K562 (cell line): Measurements from ENCODE around the gene PAXIP1.

ENCODE experiments used
- BRCA1 ChIP-seq, 2 experiments: fragments of 450-650 bp in 1 of 2; sonication (generic) in 1 of 2; formaldehyde crosslinking in 1 of 2; IDR thresholded peaks; 2 replicates each; pipeline versions ENCODE4 v1.5.0 to v1.6.1; 2017 to 2020; ENCODE audit warnings: mild to moderate bottlenecking in 1 of 2, missing genetic modification reagents in 1 of 2
- TF ChIP-seq, protein P1 (sequence below), 3 experiments: IDR thresholded peaks in 2 of 3; conservative IDR thresholded peaks in 1 of 3; 2 replicates each; pipeline ENCODE4 v1.5.1; 2011 to 2012; ENCODE audit warnings: low read length in 3 of 3, mild to moderate bottlenecking in 3 of 3, control low read depth in 2 of 3, improper control_type of control experiment in 1 of 3, inconsistent platforms in 1 of 3, low read depth in 1 of 3, mixed read lengths in 1 of 3, moderate library complexity in 1 of 3; ENCODE audit not compliant: insufficient read depth in 2 of 3
- TF ChIP-seq, protein P2 (sequence below): sonication (generic); formaldehyde crosslinking; IDR thresholded peaks from 2 replicates; pipeline ENCODE4 v1.8.1; 2022; ENCODE audit warnings: missing genetic modification reagents

DNA sequence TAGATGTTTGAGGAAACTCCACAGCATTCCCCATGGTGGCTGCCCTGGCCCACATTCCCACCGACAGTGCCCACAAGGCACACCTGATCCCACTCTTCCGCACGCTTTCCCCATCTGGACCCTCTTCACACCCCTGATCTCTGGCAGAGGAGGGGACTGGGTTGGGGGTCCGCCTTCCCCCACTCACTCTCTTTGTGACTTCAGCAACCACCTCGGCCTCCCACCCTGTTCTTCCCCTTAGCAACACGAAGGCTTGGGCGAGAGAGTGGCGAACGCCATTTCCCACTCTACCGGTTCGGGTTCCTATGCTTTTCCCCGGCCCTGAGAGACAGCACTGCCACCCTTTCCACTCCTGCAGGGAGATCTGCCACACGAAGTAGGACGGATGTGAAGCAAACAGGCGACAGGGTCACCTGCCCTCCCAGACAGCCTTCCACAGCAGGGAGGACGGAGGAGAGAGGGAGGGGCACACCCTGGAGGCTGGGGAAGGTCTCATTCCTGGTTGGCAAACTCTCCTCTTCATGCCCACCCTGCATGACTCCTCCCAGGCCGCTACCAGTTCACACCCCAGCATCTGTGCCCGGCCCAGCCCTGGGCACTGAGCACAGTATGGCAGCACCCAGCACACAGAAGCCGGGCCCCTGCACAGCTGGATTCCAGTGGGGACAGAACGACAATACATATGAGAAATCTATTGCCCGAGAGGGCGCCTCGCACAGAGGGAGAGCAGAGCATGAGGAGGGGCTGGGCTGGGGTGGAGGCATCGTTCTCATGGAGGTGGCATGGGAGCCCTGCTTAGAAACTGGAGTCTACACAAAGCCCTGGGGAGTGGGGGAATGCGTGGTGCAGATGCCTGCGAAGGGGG lies 93.5 kb downstream of the PAXIP1 start:
- TF ChIP-seq BRCA1 (IDR thresholded peaks at IDR 0.05) (no peak), BRCA1 (CRISPR knock-in tag; IDR thresholded peaks at IDR 0.05) (no peak)
- TF ChIP-seq, protein P1, sequence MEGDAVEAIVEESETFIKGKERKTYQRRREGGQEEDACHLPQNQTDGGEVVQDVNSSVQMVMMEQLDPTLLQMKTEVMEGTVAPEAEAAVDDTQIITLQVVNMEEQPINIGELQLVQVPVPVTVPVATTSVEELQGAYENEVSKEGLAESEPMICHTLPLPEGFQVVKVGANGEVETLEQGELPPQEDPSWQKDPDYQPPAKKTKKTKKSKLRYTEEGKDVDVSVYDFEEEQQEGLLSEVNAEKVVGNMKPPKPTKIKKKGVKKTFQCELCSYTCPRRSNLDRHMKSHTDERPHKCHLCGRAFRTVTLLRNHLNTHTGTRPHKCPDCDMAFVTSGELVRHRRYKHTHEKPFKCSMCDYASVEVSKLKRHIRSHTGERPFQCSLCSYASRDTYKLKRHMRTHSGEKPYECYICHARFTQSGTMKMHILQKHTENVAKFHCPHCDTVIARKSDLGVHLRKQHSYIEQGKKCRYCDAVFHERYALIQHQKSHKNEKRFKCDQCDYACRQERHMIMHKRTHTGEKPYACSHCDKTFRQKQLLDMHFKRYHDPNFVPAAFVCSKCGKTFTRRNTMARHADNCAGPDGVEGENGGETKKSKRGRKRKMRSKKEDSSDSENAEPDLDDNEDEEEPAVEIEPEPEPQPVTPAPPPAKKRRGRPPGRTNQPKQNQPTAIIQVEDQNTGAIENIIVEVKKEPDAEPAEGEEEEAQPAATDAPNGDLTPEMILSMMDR (IDR thresholded peaks at IDR 0.05 in 2 of 3, conservative IDR thresholded peaks at IDR 0.05 in 1 of 3; ENCODE audit: insufficient read depth in 2 of 3, low read depth in 1 of 3, low read length in 3 of 3) = no peak
- TF ChIP-seq, protein P2, sequence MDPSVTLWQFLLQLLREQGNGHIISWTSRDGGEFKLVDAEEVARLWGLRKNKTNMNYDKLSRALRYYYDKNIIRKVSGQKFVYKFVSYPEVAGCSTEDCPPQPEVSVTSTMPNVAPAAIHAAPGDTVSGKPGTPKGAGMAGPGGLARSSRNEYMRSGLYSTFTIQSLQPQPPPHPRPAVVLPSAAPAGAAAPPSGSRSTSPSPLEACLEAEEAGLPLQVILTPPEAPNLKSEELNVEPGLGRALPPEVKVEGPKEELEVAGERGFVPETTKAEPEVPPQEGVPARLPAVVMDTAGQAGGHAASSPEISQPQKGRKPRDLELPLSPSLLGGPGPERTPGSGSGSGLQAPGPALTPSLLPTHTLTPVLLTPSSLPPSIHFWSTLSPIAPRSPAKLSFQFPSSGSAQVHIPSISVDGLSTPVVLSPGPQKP (CRISPR knock-in tag) = no peak
